Hepatocyte (in vitro differentiated cells): Measurements from ENCODE around the gene PIP4P1.

ENCODE experiments used
- CTCF ChIP-seq: fragments of 200-600 bp; sonication (generic); IDR thresholded peaks from 2 replicates; pipeline ENCODE4 v1.5.1; 2016; ENCODE audit warnings: antibody characterized with exemption, mild to moderate bottlenecking; ENCODE audit not compliant: poor library complexity
- EZH2 ChIP-seq: fragments of 200-600 bp; sonication (generic); IDR thresholded peaks from 2 replicates; pipeline ENCODE4 v1.6.1; 2016; ENCODE audit warnings: antibody characterized with exemption, mild to moderate bottlenecking, borderline replicate concordance

- TF ChIP-seq EZH2 (no peak), CTCF (no peak)
These were observed 24.7 kb upstream of the PIP4P1 start for GRCh38 chr14:20485900-20486299.
